ENCODE measurements around the gene MGMT.
A peak's percentile ranks its signal among the peaks of the same experiment; 100 is the strongest.
"Not testable (repeated sequence)": the region's sequence is repeated elsewhere in the genome, so short reads cannot be mapped to it uniquely, and the experiment has no call there.

The MGMT gene

DNA sequence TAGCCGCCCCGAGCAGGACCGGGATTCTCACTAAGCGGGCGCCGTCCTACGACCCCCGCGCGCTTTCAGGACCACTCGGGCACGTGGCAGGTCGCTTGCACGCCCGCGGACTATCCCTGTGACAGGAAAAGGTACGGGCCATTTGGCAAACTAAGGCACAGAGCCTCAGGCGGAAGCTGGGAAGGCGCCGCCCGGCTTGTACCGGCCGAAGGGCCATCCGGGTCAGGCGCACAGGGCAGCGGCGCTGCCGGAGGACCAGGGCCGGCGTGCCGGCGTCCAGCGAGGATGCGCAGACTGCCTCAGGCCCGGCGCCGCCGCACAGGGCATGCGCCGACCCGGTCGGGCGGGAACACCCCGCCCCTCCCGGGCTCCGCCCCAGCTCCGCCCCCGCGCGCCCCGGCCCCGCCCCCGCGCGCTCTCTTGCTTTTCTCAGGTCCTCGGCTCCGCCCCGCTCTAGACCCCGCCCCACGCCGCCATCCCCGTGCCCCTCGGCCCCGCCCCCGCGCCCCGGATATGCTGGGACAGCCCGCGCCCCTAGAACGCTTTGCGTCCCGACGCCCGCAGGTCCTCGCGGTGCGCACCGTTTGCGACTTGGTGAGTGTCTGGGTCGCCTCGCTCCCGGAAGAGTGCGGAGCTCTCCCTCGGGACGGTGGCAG is at the start of gene MGMT:
Gene MGMT (plus strand): TSS at position 539 of the 656 bp plus-strand sequence.
- DNase-seq (ENCODE audit: low read depth in 2 of 2): peak; percentile 96 to 98

DNA sequence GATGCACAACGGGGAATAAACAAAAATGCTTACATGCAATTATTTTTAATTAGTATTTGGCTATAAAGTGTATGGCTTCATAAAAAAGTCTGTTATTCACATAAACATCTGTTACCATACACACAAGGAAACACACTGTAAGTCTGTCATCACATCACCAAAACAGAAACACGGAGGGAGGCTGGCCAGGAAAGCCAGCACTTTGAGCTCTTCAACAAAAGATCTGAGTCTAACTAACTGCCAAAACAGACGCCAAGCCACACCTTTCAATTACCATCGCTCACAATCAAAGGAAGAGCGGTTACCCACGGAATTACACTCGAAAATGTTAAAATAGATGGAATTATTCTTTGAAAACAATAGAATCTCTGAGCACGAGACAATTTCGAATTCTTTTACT is 49.2 kb upstream of the MGMT start:
- DNase-seq (ENCODE audit: low read depth in 2 of 2): no peak

DNA sequence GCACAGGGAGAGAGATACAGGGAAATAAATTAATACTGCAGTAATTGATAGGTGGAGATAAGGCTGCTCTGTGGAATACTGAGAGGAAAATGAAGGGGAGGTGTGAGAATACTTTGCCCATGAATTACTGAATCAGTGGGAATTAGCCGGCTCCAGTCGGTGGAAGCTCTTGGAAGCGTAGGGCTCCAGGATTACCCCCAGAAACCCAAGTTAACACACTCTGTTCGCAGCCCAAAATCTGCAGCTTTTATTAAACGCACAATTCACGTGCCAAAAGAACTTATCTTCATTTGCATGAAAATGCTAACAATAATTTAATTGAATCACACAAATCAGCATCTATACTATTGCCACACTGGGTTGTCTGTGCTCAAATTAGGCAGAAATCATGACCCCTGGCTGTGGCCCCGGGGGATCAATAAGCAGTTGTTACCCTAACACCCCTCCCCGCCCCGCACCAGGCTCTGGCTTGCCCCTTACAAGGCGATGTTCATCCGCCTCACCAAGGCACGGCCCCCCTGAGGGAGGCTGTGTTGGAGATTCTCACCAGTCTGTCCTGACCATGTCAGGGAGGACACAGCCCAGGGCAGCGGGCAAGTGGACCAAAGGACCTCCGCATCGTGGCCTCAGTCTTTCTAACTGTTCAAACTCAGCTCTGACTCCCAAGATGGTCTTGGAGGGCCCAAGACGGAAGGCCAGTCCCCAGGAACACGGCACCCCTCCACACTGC is 48.4 kb upstream of the MGMT start:
- DNase-seq (ENCODE audit: low read depth in 2 of 2): no peak

DNA sequence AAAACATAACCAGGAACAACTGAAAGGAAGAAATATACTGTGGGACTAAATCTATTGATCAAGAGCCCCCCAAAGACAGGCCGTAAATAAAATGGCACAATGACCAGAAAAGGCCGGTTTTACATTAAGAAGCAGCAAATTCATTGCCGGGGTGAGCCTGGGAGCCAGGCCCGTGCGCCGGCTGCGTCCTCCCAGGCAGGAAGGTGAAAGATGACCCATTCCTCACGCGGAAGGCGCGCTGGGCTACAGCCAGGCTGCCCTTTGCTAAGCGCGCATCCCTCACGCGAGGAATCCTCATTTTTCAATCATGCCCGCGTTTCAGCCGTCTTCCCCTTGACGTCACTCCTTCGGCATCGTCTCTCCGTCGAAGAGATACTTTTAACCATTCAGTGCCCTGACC is 47.6 kb upstream of the MGMT start:
- DNase-seq (ENCODE audit: low read depth in 2 of 2): no peak

DNA sequence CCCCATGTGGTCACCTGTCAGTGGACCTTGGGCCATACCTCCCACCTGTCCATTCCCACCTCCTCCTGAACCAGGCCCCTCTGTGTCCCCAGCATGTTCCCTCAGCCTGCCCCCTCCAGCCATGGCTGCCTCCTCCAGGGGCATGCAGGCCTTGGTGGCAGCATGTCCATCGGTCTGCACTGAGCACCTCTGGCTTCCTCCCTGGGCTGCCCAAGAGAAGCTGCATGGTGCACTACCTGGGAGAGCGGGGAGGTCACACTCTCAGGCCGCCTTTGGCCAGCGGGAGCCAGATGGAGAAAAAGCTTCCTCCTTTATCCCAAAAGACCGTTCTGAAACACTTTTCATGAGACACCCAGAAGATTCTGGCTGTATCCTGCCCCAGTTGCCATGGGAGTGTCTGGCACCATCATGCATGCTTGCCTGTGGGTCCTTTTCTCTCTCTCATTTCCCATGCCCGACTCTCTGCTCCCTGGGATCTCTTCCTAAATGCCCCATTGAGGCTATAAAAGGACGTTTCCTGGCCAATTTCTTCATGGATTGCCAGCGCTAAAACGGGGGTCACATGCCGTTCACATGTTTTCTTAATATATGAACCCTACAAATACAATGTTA is 45.5 kb upstream of the MGMT start:
- DNase-seq (ENCODE audit: low read depth in 2 of 2): no peak

DNA sequence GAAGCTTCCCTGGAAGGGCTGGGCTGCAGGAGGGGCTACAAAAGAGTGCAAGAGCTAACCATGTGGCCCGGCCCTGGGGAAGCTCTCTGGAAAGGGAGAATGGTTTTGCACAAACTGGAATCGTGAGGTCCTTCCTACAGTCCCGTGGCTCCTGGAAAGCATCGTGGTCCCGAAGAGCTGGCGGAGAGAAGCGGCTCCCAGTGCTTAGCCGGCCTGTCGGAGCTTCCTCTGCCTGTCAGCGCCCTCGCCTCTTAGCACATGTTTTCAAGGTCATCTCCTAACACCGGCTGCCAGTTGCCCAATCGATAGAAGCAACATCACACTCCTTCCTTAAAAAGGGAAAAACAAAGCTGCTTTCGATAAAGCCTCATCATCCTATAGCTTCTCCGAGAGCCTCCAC is 42.1 kb upstream of the MGMT start:
- DNase-seq (ENCODE audit: low read depth in 2 of 2): no peak

DNA sequence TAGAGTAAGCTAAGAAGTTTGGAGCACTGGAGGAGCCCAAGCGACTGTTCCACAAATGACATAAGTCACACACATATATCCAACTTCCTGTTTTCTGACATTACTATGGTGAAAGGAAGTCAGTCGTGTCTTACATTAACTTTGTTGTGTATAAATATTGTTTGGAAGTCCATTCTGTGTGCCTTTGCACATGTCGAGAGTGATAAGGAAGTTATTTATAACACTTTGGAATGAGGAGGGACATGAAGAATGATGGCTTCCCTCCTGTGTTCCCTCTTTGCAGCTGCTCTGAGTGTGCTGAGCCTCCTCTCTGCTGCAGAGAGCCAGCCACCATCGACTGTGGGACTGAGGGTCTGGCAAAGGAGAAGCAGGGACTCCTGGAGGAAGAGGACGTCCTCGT is 40.4 kb upstream of the MGMT start:
- no peak for DNase-seq (ENCODE audit: low read depth in 2 of 2)

DNA sequence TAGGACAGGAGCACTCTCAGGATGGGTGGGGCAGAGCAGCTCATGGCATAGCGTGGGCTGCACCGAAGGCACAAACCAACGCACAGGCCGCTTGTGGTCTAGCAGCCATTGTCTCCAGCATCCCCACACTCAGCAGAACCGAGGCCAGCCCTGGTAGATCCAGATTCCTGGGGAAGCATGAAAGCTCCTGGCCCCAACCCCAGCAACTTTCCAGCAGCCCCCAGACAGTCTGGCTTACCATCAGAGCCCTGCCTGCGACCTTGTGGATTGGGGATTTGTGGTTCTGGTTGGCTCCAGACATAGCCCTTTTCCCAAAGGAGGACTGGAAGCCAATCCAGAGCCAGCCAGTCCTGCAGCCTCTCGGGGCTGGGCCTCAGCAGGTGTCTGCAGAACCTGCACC is 33.8 kb upstream of the MGMT start:
- no peak for DNase-seq (ENCODE audit: low read depth in 2 of 2)

DNA sequence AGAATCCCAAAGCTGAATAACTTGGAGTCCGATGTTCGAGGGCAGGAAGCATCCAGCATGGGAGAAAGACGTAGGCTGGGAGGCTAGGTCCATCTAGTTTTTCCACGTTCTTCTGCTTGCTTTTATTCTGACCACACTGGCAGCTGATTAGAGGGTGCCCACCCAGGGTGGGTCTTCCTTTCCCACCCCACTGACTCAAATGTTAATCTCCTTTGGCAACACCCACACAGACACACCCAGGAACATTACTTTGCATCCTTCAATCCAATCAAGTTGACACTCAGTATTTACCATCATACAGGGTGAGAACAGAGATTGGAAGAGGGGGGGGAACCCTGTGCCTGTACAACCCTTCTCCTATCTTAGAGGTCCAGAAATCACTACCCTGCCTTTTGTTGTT is 31.3 kb upstream of the MGMT start:
- DNase-seq (ENCODE audit: low read depth in 2 of 2): not testable (repeated sequence)

DNA sequence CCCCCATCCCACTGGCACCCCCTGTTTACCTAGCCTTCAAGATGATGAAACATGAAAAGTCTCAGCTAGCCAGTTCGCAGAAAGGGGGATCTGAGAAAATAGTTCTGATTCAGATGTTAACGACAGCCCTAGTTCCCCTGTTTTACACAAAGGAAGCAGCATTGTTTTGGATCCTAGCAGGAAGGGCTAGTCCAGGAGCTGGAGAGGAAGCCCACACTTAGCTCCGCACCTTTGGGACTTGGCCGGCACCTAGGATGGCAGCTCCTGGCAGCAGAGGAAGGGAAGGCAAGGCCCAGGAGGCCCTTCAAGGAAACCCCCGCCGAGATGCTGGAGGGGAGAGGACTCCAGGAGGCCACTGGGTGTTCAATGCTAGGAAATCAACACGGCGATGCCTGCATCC is 29.0 kb upstream of the MGMT start:
- no peak for DNase-seq (ENCODE audit: low read depth in 2 of 2)

DNA sequence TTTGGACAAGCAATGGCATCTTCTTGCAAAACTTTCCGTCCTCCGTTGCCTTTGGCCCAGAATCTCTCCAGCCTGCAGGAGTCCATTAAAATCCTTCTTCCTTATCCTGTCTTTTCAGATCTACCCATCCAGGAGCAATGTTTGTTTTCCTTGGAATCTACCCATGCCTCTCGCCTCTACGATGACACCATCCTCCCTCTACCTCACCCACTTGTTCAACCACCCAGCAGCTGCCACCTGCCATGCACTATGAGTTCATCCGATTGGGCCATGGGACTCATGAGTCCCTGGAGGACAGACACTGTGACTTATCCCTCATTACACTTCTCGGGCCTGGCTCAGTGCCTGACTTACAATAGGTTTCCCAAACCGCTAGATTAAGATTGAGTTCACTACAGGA is 26.8 kb upstream of the MGMT start:
- no peak for DNase-seq (ENCODE audit: low read depth in 2 of 2)

DNA sequence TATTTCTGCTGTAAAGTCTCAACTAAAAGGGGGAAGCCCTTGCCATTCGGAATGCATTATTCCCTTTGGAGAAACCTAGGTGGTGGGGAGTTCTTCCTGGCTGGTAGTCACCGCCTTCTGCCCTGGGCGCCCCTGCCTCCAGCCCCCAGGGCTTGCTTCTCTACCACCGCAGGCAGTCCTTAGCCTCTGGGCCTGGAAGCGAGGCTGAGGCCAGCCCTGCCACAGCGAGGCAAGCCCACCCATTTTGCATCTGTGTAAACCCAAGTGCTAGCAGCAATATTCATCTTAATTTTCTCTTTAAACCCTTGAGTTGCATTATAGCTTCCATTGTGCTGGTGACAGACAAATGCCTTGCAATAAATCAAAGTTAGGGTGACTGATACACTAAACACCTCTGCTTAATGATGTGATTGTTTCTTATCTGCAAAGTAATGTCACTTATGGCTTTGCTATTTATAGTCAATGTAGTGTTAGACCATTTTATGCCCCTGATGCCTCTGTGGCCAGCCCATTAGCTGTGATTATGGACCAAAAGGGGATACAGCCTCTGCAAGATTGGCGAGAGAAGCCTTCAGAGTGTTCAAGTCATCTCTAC is 26.2 kb upstream of the MGMT start:
- DNase-seq (ENCODE audit: low read depth in 2 of 2): no peak

DNA sequence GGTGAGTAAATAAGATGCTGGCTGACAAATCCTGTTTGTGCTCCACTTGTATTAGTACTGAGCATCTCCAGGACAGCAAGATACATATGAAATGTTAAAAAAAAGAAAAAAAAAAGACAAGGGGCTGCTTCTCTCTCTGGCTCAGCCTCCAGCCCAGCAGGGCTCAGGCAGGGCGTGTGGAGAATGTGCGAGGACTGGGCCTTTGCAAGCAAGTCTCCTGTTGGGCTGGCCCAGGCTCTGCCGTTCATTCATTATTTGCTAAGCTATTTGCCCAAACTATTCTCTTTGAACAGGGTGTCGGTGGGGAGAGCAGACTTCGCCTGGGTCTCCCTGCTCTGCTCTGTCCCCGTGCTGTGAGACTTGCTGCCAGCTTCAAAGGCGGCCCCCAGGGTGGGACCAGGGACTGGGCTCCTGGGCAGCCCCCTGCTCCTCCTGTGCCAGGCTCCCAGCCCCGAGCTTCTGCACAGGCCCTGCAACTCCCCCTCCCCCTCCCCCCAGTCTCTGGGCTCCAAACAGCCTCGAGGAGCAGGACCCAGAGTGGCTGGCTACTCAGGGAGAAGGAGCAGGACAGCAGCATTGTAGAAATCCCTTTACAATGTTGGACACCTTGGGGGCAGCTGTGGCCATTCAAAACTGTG is 25.6 kb upstream of the MGMT start:
- DNase-seq (ENCODE audit: low read depth in 2 of 2): no peak

DNA sequence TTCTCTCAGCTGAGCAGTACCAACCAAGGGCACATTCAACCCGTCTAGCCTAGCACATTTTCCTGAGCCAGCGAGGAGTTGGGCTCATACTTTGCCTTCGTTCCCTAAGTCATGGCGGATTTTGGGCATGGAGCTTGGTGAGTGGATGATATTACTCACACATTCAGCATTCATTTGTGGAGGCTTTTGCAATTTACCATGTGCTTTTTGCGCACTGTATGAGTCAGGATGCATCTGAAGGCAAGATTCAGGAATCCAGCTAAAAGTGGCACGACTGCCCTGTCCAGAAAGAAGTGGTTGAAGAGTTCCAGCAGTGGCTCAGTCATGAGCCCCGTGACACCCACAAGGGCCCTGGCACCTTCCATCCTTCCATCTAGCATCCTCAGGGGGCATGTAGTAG is 24.2 kb upstream of the MGMT start:
- no peak for DNase-seq (ENCODE audit: low read depth in 2 of 2)

DNA sequence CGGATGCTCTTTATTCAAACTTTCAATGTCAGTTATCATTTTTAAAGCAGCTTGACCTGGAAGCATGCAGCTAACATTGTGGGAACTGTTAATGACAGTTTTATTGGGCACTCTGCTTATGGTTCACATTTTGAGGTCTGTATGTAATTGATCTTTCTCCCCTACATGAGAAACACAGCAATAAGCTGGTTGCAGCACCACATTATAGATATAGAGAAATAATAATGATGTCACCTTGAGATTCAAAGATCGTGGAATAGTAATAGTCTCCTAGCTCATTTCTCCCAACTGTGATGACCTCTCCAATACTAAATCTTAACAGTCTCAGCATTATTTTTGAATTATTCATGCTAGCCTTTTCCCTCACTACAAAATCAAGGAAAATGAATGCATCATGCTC is 22.7 kb upstream of the MGMT start:
- no peak for DNase-seq (ENCODE audit: low read depth in 2 of 2)

DNA sequence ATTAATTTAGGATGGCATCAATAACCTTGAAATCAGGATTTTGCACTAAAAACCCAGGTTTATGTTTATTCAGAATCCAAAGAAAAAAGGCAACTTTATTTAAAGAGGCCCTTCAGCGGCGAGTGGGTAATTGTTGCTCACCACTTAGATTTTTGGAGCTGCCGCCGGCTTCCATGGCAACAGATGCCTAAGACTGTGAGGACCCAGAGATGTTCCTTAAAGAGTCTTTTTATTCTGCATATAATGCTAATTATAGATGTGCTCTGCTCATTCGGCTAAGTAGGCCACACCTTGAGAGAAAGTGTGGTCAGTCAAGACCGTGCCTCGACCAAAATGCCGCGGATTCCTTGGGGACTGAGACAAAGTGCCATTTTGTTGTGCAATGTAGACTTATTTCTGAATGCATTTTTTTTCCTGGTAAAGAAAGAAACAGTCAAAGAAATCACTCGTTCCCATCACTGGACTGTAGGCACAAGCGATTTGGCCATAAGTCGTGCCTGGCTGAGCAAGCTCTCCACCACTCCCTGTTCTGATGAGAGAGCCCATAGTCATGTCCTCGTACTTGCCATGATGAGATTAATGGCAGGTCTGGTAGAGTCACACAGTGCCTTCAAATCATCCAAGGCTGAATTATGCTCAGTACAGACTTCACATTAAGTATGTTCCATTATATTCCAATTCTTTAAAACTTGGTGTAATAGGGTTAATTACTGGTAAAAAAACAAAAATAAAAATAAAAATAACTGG is 21.4 kb upstream of the MGMT start:
- DNase-seq (ENCODE audit: low read depth in 2 of 2): no peak

DNA sequence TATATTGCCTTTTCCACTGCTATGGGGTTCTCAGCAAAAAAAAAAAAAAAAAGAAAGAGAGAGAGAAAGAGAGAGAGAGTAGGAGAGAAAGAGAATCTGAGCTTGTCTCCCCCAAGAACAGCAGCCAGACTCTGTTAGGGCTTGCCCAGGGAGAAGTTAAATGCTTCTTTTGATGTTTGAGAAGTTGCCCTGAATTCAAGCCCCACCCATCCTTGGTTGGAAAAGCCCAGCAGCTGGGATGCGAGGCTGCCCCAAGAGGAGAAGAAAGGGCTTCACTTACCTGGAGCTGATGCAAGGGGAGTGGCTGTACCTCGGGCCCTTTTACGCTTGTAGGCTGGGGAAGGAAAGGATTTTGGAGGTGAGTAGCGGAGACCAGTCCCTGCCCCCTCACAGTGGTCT is 20.9 kb upstream of the MGMT start:
- DNase-seq (ENCODE audit: low read depth in 2 of 2): no peak

DNA sequence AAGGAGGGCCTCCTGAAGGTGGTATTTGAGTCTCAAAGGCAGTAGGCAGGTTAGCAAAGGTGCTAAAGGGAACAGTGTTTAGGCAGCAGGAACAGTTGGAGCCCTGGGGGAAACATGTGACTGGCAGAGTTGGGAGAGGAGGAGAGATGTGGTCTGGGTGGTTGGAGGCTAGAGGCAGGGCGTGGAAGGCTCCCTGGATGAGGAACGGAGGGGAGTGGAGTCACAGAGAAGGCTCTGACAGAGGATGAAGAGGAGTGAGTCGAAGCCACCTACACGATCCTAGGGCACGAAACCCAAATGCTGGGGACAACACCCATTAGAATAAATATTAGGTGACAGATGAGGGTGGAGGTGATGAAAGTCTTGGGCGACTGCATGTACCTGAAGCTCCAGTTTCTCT is 19.6 kb upstream of the MGMT start:
- no peak for DNase-seq (ENCODE audit: low read depth in 2 of 2)

DNA sequence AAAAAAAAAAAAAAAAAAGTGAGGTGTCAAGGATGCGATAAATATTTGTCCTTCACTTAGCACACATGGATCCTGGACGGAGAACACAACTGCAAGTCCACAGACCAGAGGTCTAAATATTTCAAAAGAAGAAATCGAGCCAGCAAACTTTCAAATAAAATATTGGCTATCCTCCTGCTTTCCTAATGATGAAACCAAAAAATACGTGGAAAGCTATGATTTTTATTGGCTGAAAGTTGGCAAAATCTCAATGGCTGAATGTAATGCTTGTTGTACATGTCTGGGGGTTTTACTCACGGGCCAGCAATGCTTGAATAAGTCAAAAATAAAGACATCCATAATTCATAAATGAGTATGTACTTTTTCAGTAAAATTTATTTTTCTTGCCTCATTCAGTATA is 19.0 kb upstream of the MGMT start:
- no peak for DNase-seq (ENCODE audit: low read depth in 2 of 2)

DNA sequence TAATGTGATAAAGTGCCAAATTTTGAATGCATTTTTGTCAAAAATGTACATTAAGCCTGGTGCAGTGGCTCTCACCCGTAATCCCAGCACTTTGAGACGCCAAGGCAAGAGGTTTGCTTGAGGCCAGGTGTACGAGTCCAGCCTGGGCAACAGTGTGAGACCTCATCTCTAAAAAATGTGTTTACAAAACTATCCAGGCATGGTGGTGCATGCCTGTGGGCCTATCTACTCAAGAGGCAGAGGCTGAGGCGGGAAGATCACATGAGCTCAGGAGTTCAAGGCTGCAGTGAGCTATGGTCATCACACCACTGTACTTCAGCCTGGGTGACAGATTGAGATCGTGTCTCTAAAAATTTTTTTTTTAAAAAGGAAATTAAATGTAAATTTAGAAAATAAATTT is 18.5 kb upstream of the MGMT start:
- DNase-seq (ENCODE audit: low read depth in 2 of 2): no peak

DNA sequence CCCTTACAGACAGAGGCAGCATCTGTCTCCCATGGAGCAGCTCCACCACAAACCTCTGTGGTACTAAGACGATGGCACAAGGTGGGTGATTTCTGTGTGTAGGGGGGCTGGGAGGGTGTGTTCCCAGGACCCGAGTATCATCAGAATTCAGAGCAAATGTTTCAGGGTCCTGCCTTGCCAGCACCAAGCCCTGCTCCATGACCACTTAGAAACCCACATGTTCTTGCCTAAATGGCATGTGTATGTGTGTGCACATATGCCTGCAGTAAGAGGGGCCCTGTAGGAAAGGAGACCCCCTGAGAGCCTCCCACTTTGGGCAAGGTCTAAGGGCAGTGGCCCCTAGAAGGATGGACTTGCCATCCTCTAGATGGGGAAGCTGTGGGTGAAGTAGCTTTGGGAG is 17.1 kb upstream of the MGMT start:
- DNase-seq (ENCODE audit: low read depth in 2 of 2): no peak

DNA sequence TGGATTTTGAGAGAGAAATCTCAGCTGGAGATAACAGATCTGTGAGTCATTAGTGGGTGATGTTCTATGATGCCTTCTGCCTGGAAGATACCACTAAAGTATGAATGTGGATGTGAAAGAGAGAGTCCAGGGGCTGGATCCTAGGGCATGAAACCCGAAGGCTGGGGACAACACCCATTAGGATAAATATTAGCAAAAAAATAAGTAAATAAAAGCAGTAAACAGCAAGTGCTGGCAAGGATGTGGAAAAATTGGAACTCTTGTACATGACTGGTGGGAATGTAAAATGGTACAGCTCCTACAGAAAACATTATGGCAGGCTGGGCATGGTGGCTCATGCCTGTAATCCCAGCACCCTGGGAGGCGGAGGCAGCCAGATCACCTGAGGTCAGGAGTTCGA is 16.6 kb upstream of the MGMT start:
- no peak for DNase-seq (ENCODE audit: low read depth in 2 of 2)

Data from stimulated activated CD4-positive, alpha-beta T cell treated with anti-CD3 and anti-CD28 coated beads, Interleukin-15, amount 100 ng/mL, for 48 hours (primary cell).